Activated CD4-positive, CD25-positive, alpha-beta regulatory T cell treated with anti-CD3 and anti-CD28 coated beads, Interleukin-2, amount 50 U/mL, for 24 hours (primary cell): ENCODE data around the gene HOXC11.

Source experiments
- ATAC-seq, 2 donors: fragments of 150-1000 bp; cut with Tn5 transposase; one replicate each; pipeline ENCODE4 v1.10.0; 2021; ENCODE audit warnings: mild to moderate bottlenecking in 1 of 2, moderate library complexity in 1 of 2

Gene HOXC11

DNA sequence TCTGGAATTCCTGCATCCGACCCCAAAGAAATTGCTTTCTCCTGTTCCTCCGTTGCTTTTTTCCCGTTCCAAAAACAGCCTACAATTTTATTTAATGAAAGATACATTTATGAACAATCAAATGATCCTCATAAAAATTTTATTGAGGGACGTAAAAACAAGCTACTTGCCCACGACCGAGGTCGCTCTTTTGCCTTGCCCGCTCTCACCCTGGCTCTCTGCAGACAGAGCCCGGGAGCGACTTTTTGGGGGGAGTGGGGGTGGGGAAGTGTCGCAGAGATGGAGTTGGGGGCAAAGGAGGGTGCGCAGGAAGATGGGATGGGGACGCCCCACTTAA, 25.9 kb downstream of the HOXC11 start:
- no peak for ATAC-seq

DNA sequence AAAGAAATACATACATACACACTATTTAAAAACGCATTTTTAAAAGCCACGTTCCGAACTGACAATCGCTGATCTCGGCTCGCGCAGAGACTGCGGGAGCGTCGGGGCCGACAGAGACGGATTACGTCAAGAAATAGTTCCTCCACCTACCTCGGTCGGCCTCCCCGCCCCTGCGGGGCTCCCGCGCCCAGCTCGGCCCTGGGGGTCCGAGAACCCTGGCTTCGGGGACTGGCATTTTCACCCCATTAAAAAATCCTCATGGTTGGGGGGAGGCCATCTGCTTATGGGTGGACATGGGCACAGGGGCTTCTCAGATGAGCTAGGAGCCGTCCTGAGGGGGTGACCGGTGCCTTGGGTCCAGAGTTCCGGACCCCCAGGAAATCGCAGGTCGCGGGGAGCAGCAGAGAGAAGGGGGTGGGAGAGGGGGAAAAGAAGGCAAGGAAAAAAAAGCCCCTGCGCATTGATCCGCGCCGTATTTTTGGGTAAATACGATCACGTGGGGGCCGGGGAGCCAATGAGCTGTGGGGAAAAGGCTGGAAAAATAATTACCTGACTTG, 26.7 kb downstream of the HOXC11 start:
- no peak for ATAC-seq

DNA sequence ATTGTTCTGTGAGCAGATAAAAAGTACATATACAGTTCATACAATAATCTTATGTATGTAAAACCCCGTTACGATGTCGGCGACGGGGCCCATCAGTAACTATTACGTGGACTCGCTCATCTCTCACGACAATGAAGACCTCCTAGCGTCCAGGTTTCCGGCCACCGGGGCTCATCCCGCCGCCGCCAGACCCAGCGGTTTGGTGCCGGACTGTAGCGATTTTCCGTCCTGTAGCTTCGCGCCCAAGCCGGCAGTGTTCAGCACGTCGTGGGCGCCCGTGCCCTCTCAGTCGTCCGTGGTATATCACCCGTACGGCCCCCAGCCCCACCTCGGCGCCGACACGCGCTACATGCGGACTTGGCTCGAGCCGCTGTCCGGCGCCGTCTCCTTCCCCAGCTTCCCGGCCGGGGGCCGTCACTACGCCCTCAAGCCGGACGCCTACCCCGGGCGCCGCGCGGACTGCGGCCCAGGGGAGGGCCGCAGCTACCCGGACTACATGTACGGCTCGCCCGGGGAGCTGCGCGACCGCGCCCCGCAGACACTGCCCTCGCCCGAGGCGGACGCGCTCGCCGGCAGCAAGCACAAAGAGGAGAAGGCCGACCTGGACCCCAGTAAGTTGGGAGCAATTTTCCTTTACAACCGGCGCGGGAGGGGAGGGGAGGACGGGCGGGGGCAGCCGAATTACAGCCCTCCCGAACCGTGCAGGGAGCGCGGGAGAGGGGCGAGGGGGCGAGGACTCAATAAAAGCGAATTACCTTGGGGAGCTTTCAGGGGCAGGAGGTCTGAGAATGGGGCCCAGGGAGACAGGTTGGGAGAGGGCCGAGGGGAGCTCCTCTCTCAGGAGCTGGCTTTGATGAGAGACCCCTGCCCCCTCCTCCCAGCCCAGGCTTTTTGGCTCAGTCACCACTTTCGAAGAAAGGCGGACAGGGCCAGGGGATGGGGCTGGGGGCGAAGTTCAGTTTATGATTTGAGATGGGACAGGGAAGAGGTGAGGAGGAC, 27.5 kb downstream of the HOXC11 start, which contains the start of gene HOXC9:
TSS of gene HOXC9 (plus strand) at position 46 of the 999 bp plus-strand sequence. CDS start at position 74, 28 bp downstream.
- no peak for ATAC-seq

DNA sequence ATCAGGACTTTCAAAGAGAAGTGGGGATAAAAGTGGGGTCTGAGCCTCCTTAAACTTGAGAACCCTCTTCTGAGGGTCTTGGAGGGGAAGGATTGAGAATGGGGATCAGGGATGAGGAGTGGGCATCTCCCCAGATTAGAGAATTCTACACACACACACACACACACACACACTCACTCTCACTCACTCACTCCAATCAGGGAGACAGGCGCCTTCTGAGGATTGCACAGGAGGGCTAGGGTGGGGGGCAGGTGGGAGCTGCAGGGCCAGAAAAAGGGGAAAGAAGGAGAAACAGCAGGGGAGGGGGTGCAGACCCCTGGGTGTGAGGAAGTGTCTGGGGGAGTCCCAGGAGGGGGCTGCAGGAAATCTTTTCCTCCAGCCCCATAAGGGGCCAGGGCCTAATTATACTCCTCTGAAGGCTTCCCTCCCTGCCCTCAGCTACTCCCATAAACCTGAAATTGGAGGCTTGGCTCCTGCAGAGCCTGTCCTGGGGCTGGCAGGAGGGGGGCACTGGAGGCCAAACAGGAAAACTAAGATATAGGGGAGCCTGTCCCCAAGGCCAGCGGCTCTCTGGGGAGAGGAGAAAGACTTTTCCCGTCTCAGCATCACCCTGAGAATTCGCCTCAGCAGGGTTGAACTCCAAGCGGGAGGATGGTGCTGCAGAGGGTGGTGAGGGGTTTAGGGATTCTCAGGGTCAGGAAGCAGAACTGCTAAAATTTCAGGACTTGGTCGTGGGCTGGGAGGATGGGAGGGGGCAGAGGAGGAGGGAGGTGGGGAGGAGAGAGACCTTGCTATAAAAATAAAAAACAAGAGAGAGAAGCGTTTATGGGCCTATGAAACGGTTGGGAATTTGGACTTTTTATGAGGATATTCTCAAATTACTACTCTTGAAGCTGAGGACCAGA, 28.6 kb downstream of the HOXC11 start:
- no peak for ATAC-seq

DNA sequence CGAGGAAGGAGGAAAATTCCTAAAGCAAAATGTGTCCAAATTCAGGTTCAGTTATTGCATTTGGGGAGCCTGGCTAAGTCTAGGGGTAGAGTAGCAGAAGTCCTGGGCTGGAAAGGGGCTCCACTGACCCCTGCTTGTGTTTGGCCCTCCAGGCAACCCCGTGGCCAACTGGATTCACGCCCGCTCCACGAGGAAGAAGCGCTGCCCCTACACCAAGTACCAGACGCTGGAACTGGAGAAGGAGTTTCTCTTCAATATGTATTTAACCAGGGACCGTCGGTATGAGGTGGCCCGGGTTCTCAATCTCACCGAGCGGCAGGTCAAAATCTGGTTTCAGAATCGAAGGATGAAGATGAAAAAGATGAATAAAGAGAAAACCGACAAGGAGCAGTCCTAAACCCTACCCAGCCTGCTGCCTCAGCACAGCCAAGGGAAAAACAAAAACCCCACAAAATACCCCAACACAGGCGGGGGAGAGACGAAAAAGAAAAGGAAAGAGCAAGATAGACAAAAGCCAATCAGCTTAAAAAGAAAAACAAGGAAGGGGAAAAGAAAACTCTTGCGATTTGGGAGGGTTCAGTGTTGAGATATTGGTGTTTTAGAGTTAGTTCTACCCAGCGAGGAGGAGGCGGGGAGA, 29.5 kb downstream of the HOXC11 start:
- ATAC-seq, result no peak

DNA sequence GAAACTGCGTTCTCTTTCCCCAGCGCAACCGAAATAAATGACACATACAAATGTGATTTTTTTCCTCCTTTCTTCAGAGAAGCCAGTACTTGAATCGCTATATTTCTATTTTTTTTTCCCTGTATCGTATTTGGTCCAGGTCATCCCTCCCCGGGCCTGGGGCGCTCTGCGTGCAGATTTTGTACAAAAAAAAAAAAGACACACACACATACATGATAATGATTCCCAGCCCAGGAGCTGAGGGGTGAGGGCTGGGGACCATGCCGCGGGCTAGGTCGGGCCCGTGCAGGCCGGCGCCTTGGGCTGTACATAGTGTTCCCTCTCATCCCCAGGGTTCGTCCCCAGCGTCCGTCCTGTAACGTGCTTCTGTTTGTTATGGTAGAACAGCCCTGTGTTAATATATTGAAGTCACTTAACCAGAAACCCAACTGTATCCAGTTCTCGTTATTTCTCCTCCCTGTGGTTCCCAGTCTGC, 30.0 kb downstream of the HOXC11 start:
- ATAC-seq, result no peak

DNA sequence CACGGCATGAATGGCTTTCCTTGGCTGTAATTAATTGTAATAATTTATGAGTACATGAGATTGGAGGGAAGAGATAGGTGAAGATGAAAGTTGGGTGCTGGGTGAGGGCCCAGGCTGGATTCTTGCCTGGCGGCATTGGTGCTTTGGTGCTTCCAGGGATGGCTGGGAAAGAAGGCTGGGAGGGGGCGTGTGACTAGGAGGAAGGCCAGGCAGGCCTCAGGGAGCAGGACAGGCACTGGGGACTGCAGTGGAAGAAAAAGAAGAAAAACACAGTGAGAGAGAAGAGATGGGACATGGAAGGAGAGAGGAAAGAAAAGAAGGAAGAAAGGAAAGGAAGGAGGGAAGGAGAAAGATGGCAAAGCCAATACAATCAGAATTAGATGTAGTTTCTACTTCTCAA, 30.7 kb downstream of the HOXC11 start:
- no peak for ATAC-seq

DNA sequence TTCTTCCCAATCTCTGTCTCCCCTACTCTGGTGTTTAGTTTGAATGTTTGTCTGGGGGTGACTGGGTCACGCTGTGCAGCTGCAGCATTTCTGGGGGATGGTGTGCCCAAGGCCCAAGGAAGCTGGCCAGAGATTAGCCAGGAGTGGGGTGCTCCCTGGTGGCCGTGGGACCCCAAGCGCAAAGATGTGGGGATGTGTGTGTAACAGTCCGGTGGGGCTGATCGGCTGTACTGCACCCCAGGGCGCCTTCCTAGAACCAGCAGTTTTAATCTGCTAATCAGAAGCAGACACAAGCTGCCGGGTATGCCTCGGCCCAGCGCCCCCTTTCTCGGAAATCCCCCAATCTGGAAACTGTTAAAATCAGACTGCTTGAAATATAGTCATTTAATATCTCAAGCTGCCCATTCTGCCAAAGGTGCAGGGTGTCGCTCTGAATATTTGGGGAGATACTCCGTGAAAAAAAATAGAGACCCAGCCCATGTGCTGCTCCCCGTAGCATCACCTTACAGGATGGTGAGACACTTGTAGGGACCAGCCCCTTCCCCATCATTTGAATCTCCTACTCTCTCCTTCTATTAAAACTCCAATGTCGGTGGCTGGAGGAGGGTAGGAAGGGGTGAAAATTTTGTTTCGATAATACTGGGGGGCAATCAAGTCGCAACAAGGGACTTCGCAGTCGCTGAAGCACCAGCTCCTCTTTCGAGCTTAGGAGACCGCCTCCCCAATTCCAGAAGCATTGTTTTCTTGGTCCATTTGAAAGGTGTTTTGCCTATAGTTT, 31.3 kb downstream of the HOXC11 start:
- ATAC-seq, result no peak

DNA sequence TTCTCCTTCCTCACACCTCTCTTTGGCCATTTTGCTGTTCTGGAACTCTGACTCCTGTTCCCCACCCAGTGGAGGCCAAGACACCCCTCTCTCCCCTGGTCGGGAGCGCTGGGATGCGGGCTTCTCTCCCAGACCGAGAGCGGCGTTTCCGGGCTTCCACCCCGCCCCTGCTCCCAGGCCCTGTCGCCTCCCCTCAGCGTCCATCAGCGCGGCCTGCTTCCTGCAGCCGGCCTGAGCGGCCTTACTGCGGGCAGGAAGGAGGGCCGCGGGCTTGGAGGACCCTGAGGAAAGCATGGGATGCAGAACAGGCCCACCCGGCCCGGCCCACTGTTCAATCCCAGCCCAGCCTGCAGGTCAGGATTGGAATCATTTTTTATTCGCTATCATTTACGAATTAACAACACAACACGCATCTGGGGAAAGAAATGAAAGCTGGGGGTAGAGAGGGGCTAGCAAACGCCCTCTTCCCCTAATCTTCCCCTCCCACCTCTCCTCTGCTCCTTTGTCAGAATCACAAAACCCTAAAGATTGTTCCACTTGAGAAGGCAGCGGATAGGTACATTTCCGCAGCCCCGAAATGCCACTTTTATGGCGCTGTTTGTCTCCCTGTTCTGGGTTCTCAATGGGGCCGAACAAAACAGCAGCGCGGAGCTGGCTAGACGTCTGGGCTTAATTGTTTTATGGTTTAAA, 32.1 kb downstream of the HOXC11 start:
- no peak for ATAC-seq

DNA sequence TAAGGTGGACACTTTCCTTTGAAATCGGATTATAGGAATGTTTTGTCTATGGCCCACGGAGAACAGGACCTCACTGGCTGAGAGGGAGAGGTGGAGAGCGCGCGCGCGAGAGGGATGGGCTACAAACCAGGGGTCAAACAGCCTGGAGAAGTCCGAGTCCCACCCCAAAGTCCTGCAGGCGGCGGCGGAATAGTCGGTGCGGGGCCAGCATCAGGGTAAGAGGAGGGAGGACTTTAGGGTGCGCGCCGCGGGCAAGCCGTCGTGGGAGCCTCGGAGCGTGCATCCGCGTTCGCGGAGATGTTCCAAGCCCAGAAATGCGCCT, 32.6 kb downstream of the HOXC11 start:
- ATAC-seq, result no peak

DNA sequence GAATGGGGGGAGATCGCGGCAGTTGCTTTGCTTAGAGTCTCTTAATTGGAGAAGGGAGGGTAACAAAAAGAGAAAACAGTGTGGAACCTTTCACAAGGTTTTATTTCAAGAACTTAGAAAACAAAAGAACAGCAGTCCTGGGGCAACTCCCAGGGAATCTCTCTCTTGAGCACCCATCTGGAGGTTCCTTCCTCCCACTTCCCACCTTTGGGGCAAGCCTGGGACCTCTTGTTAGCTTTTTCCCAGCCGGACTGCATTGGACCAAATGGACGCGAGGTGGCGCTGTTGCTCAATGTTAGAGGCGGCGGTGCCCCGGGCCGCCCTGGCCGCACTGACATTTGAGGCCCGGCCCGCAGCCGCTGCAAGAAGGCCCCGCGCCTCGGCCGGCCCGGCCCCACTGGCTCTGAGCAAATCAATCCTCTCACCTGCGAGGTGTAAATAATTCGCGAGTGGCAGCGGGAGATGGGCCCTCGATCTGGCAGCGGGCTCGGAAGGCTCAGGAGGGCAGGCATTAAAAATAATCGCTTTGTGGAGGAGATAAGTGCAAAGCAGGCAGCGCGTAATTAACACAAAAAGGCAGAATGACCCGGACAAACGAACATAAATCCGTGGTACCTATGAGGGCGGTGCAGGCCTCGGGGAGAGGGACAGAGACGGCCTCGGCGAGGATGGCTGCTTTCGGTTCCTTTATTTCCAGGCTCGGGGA, 33.1 kb downstream of the HOXC11 start:
- peak; percentile 79 to 82 for ATAC-seq

DNA sequence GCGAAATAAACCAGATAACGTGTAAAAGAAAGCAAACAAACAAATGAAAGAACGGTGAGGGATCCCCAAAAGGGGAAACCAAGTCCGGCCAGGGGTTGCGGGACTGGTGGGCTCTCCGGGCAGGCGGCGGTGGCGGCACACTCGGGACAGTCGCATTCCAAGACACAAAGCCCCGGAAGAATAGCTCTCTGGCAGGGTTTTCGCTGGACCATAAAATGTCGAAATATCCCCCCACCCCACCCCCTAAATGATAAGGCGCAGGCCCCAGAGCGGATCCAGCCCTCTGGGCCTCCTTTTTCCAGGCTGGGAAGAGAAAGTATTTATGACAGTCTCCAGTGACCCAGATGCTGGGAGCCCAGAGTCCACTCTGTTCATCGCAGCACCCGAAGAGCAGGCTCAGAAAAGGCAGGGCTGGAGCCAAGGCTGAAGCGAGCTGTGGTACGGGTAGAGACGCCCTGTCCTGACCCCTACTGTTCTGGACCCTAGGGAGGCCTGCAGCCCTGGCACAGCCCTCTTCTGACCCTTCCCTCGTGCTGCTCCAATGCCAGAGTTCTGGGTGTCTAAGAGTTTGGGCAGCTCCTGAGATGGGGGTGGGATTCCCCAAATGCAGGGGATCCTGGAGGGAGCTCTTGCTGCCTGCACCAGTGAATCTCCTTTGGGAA, 33.8 kb downstream of the HOXC11 start:
- ATAC-seq, result no peak

DNA sequence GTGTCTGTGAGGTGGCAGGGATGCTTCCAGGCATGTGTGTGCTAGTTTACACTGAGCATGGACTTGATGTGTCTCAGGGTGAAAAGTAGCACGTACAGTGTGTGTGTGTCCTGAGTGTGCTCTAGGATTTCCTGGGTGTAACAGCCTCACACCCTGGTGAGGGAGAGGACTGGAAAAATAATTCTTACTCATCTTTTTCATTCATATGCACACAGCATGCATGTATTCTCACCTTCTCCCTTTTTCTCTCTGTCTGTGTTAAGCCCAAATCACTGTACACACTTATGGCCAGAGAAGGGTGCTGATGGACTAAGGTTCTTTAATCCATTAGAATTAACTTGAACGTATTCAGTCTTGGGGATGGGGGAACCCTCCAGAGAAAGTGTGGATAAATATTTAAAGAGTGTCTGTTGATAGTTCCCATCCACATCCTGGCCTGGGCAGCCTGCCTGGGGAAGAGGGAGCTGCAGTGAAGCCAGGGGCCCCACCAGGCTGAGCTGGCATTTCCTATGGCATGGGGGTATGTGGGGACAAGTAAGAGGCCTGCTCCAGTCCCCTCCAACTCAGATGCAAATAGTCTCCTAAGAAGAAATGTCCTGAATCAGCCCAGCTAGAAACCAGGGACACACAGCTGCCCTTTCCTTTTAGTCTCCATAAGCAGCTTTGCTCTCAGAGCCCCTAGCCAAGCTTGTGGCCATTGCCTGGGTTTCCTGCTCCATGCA, 34.8 kb downstream of the HOXC11 start:
- ATAC-seq, result no peak

DNA sequence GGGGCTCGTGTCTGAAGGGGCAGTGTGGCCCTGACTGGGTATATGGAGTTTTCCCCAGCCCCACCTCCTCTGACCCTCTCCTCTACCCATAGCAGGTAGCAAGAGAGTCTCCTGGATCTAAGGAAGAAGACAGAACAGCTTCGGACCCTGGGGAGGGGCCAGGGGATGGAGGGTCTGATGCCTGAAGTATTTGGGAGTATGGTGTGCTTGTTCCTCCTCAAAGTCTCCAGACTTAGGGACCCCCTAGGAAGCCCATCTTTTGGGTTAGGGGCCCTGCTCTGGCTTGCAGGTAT, 35.3 kb downstream of the HOXC11 start:
- ATAC-seq, result no peak

DNA sequence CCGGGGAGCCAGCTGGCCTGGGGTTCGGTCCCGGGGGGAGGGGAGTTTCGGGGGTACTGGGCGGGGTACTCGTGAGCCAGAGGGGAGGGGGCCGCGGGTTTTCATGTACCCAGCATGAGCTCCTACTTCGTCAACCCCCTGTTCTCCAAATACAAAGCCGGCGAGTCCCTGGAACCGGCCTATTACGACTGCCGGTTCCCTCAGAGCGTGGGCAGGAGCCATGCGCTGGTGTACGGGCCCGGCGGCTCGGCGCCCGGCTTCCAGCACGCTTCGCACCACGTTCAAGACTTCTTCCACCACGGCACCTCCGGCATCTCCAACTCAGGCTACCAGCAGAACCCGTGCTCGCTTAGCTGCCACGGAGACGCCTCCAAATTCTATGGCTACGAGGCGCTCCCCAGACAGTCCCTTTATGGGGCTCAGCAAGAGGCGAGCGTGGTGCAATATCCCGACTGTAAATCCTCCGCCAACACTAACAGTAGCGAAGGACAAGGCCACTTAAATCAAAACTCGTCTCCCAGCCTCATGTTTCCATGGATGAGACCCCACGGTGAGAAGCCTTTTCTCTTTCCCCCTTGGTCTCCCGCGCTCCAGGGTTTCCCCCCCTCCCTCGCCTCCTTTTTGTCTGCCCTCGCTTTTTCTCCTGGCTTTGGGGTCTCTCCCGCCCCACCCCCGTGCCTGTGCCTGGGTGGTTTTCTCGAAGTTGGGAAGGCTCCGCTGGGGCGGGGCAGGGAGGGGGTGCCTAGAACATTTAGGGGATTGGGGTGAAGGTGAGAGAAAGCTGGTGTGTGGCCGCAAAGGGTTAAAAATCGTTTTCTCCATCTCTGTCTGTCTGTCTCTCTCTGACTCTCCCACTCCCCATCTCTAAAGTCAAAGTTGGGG, 36.5 kb downstream of the HOXC11 start:
- peak in 1 of 2 donors; percentile 46 for ATAC-seq

DNA sequence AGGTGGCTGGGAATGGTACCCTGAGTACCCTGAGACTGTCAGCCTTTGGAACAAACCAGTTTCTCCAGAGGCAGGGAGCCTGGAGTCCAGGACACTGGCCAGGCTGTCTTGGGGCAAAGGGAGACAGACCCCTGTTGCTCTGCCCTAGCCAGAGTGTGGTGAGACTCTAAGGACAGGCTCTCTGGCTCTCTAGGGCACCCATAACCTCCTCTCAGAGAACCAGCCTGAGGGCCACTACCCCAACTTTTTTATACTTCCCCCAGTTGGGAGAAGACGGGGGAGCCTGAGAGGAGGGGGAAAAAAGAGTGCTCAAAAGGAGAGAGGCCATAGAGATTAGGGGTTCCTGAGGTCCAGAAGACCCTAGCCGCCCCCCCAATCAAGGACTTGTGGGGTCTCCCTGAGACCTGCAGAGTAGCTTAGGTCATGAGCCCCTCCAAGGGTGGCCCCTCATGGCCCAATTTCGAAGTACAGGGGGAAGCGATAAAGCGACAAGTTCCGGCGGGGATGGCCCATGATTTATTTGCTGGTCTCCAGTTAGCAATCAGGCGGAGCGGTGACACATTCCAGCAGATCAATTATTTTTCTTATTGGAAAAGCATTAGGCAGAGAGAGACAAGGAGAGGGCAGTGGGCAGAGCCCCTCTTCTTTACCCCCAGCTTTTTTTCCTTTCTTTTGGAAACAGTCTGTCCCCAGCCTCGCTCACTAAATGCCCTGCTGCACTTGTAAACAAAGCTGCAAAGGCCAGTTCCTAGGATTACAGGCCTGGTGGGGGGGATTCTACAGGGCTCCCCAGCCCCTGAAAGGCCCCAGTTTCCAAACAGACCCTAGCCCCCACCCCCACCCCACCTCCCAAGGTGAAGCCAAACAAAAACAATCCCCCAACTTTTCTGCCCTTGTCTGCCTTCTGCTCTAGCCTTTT, 37.4 kb downstream of the HOXC11 start:
- ATAC-seq, result no peak

DNA sequence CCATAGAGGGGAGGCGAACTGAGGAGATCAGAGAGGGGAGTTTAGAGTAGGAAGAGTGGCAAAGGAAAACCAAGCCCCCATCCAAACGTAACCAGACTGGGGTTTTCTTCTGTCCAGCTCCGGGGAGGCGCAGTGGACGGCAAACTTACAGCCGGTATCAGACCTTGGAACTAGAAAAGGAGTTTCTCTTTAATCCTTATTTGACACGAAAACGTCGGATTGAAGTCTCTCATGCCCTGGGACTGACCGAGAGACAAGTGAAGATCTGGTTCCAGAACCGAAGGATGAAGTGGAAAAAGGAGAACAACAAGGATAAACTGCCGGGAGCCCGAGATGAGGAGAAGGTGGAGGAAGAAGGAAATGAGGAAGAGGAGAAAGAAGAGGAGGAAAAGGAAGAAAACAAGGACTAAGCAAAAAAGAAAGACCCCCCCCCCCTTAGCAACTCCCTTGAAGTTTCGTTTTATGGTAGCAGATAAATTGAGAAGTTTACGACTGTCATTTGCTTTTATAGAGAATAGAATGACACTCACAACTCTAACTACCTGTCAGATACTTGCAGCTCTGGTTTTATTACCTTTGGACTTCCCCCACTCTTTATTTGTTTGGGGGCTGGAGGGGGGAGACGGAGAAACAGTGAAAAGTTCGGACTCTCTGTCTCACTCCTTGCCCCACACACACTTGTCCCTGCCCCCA, 38.2 kb downstream of the HOXC11 start:
- no peak for ATAC-seq
